Gastrocnemius medialis (tissue), 4 donors: ENCODE results near the gene PTPN11. TPM values are rescaled to one million over a fixed set of nuclear protein-coding genes. Genes with fewer than 3 reads are reported as not detected.
"Not testable (repeated sequence)": the region's sequence is repeated elsewhere in the genome, so short reads cannot be mapped to it uniquely, and the experiment has no call there.

Experiments
- ATAC-seq, 2 donors: fragments of 150-250 bp; one replicate each; pipeline ENCODE4 v1.9.1; 2016
- DNase-seq, 2 donors: peaks; one replicate each; pipeline ENCODE4 v3.0.0-alpha.2; 2019
- H3K27ac ChIP-seq, 4 donors: fragments of 200-600 bp; sonication (generic); 1 replicate in 1 of 4; 2 replicates in 3 of 4; pipeline ENCODE4 v1.5.1; 2016 to 2018; ENCODE audit warnings: mild to moderate bottlenecking in 2 of 4, moderate library complexity in 1 of 4
- H3K27me3 ChIP-seq, 3 donors: fragments of 200-600 bp; sonication (generic) in 2 of 3; 1 replicate in 1 of 3; 2 replicates in 2 of 3; pipeline versions ENCODE4 v1.5.1 to v1.6.0; 2016 to 2019; ENCODE audit warnings: mild to moderate bottlenecking in 1 of 3, moderate library complexity in 1 of 3
- H3K36me3 ChIP-seq, 2 donors: fragments of 200-600 bp; sonication (generic) in 1 of 2; one replicate each; pipeline ENCODE4 v1.5.1; 2017 to 2018
- H3K4me1 ChIP-seq, 2 donors: fragments of 200-600 bp; sonication (generic) in 1 of 2; one replicate each; pipeline ENCODE4 v1.5.1; 2016 to 2017; ENCODE audit warnings: mild to moderate bottlenecking in 2 of 2
- H3K4me3 ChIP-seq, 4 donors: fragments of 200-600 bp; sonication (generic) in 3 of 4; 1 replicate in 1 of 4; 2 replicates in 3 of 4; pipeline ENCODE4 v1.5.1; 2016 to 2019; ENCODE audit warnings: mild to moderate bottlenecking in 2 of 4
- H3K9me3 ChIP-seq, 3 donors: fragments of 200-600 bp; sonication (generic) in 2 of 3; 1 replicate in 1 of 3; 2 replicates in 2 of 3; pipeline ENCODE4 v1.5.1; 2016 to 2019
- CTCF ChIP-seq, 5 experiments: fragments of 450-650 bp in 3 of 5; fragments of 200-600 bp in 2 of 5; sonication (generic) in 2 of 5; IDR thresholded peaks in 4 of 5; conservative IDR thresholded peaks in 1 of 5; 1 replicate in 4 of 5; 2 replicates in 1 of 5; pipeline ENCODE4 v1.5.1; 2016 to 2019; ENCODE audit warnings: antibody characterized with exemption in 5 of 5, mild to moderate bottlenecking in 3 of 5, moderate library complexity in 3 of 5
- POLR2A ChIP-seq, 2 donors: fragments of 450-650 bp; IDR thresholded peaks; one replicate each; pipeline ENCODE4 v1.6.1; 2017; ENCODE audit warnings: antibody characterized with exemption in 2 of 2, mild to moderate bottlenecking in 2 of 2, moderate library complexity in 2 of 2
- in situ Hi-C, 4 donors: fragments of 200-750 bp; cut with MboI; loops; one replicate each; pipeline versions ENCODE4 v1.15.0 to v1.8.0; 2017; ENCODE audit warnings: low sequenced_read_pairs in 4 of 4
- intact Hi-C: fragments of 100-400 bp; cut with DNase I; formaldehyde crosslinking; loops from one replicate; pipeline ENCODE4 v1.15.1; 2023; ENCODE audit warnings: low total_unique reads
- total RNA-seq, 4 donors: library from RNA; depleted of rRNA; stranded (reverse); fragments of >200 nt; gene quantifications; one replicate each; pipeline versions ENCODE4 v1.1.0 to v1.2.3, GENCODE V29; 2016

Gene PTPN11
- total RNA-seq, 4 donors from 2014 or later = 112 to 235 (median 163) TPM

GRCh38 chr12:112517730-112518364 is 99.1 kb downstream of the PTPN11 start:
- in situ Hi-C loops = no loop called here
- intact Hi-C loops = no loop called here
- H3K4me1 ChIP-seq = no peaks in the 10 kb centered on the region
- no peak for TF ChIP-seq POLR2A (IDR thresholded peaks at IDR 0.05)
- TF ChIP-seq CTCF (IDR thresholded peaks at IDR 0.05 in 4 of 5, conservative IDR thresholded peaks at IDR 0.05 in 1 of 5) = no peak
- H3K36me3 ChIP-seq = no peaks in the 10 kb centered on the region
- no peaks in the 10 kb centered on the region for H3K9me3 ChIP-seq
- H3K4me3 ChIP-seq = no peak overlapping the region
- no peak for ATAC-seq
- H3K27ac ChIP-seq = no peak overlapping the region
- no peak for DNase-seq
- no peaks in the 10 kb centered on the region for H3K27me3 ChIP-seq

DNA sequence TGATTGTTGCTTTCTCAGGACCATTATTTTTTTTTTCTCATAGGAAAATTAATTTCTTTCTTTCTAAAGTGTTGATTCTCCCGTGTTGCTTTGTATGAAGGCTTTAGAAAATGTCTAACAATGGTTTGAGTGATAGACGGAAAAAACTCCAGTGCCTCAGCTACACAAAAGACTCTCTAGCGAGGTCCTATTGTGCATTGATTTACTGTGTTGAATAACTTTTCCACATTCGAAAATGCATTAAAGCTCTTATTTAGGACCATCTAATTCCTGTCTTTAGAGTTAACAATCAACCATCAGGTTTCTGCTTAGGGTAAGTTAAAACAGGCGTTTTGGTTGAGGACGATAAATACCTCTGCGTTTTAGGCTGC is 99.6 kb downstream of the PTPN11 start:
- Histone ChIP-seq H3K9me3 (no peaks in the 10 kb centered on the region), H3K27me3 (no peaks in the 10 kb centered on the region), H3K36me3 (no peaks in the 10 kb centered on the region), H3K27ac (no peak overlapping the region), H3K4me3 (no peak overlapping the region), H3K4me1 (no peaks in the 10 kb centered on the region)
- ATAC-seq (no peak), DNase-seq (no peak)
- in situ Hi-C loops (no loop called here), intact Hi-C loops (no loop called here)
- no peak for TF ChIP-seq CTCF (IDR thresholded peaks at IDR 0.05 in 4 of 5, conservative IDR thresholded peaks at IDR 0.05 in 1 of 5)
- TF ChIP-seq POLR2A (IDR thresholded peaks at IDR 0.05) = no peak

GRCh38 chr12:112519841-112520340 is 101.1 kb downstream of the PTPN11 start:
- H3K27ac ChIP-seq, intact Hi-C loops, in situ Hi-C loops, DNase-seq, ATAC-seq, H3K9me3 ChIP-seq, H3K4me3 ChIP-seq, H3K36me3 ChIP-seq, H3K4me1 ChIP-seq, H3K27me3 ChIP-seq: not testable (repeated sequence)

DNA sequence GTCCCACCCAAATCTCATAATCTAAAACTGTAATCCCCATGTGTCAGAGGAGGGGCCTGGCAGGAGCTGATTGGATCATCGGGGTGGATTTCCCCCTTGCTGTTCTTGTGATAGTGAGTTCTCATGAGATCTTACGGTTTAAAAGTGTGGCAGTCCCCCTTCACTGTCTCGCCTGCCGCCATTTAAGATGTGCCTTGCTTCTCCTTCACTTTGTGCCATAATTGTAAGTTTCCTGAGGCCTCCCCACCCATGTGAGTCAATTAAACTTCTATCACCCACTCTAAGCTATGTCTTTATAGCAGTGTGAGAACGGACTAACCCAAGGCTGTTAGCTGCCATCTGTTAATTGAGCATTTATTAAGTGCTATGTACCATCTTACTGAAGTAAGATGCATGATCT is 105.1 kb downstream of the PTPN11 start:
- DNase-seq (no peak), ATAC-seq (no peak)
- in situ Hi-C loops = no loop called here
- Histone ChIP-seq H3K9me3 (no peaks in the 10 kb centered on the region), H3K27ac (no peak overlapping the region), H3K36me3 (no peaks in the 10 kb centered on the region), H3K4me3 (no peak overlapping the region), H3K4me1 (no peaks in the 10 kb centered on the region), H3K27me3 (no peaks in the 10 kb centered on the region)
- intact Hi-C loops = no loop called here
- TF ChIP-seq CTCF (IDR thresholded peaks at IDR 0.05 in 4 of 5, conservative IDR thresholded peaks at IDR 0.05 in 1 of 5) (no peak), POLR2A (IDR thresholded peaks at IDR 0.05) (no peak)

- intact Hi-C loops = no loop called here
- ATAC-seq = no peak
- Histone ChIP-seq H3K27ac (no peak overlapping the region), H3K4me1 (no peaks in the 10 kb centered on the region), H3K36me3 (no peaks in the 10 kb centered on the region), H3K9me3 (no peaks in the 10 kb centered on the region), H3K27me3 (no peaks in the 10 kb centered on the region), H3K4me3 (no peak overlapping the region)
- no peak for DNase-seq
- in situ Hi-C loops = no loop called here
- no peak for TF ChIP-seq POLR2A (IDR thresholded peaks at IDR 0.05)
- TF ChIP-seq CTCF (IDR thresholded peaks at IDR 0.05 in 4 of 5, conservative IDR thresholded peaks at IDR 0.05 in 1 of 5) = no peak
Measured at GRCh38 chr12:112524269-112524668, 105.5 kb downstream of the PTPN11 start.
